GM12801 (cell line): Measurements from ENCODE around the gene NUBPL.

ENCODE experiments used
- CTCF ChIP-seq: IDR thresholded peaks from one replicate; pipeline ENCODE4 v1.5.1; 2011; ENCODE audit warnings: control low read depth; ENCODE audit not compliant: insufficient read length; ENCODE audit errors: extremely low read depth

Gene NUBPL

GRCh38 chr14:31752867-31753661 lies 191.9 kb downstream of the NUBPL start:
- TF ChIP-seq CTCF = no peak

GRCh38 chr14:31758941-31759340 lies 197.7 kb downstream of the NUBPL start:
- TF ChIP-seq CTCF = no peak

- no peak for TF ChIP-seq CTCF
These were observed 199.1 kb downstream of the NUBPL start for GRCh38 chr14:31760277-31760676.

GRCh38 chr14:31761325-31761724 lies 200.1 kb downstream of the NUBPL start:
- TF ChIP-seq CTCF = no peak

GRCh38 chr14:31763041-31763440 lies 201.8 kb downstream of the NUBPL start:
- TF ChIP-seq CTCF = no peak

- no peak for TF ChIP-seq CTCF
These were observed 205.2 kb downstream of the NUBPL start for GRCh38 chr14:31766315-31766892.

- no peak for TF ChIP-seq CTCF
These were observed 207.2 kb downstream of the NUBPL start for GRCh38 chr14:31768355-31768754.
